Astrocyte of the hippocampus (primary cell): ENCODE data around the gene ADAMTS6.
"Not testable (repeated sequence)": the region's sequence is repeated elsewhere in the genome, so short reads cannot be mapped to it uniquely, and the experiment has no call there.

Experiments
- DNase-seq: peaks from one replicate; pipeline ENCODE4 v3.0.0; 2011; ENCODE audit warnings: low read depth, low spot score

ADAMTS6 gene, protein sequence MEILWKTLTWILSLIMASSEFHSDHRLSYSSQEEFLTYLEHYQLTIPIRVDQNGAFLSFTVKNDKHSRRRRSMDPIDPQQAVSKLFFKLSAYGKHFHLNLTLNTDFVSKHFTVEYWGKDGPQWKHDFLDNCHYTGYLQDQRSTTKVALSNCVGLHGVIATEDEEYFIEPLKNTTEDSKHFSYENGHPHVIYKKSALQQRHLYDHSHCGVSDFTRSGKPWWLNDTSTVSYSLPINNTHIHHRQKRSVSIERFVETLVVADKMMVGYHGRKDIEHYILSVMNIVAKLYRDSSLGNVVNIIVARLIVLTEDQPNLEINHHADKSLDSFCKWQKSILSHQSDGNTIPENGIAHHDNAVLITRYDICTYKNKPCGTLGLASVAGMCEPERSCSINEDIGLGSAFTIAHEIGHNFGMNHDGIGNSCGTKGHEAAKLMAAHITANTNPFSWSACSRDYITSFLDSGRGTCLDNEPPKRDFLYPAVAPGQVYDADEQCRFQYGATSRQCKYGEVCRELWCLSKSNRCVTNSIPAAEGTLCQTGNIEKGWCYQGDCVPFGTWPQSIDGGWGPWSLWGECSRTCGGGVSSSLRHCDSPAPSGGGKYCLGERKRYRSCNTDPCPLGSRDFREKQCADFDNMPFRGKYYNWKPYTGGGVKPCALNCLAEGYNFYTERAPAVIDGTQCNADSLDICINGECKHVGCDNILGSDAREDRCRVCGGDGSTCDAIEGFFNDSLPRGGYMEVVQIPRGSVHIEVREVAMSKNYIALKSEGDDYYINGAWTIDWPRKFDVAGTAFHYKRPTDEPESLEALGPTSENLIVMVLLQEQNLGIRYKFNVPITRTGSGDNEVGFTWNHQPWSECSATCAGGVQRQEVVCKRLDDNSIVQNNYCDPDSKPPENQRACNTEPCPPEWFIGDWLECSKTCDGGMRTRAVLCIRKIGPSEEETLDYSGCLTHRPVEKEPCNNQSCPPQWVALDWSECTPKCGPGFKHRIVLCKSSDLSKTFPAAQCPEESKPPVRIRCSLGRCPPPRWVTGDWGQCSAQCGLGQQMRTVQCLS (N-terminal part only)

DNA sequence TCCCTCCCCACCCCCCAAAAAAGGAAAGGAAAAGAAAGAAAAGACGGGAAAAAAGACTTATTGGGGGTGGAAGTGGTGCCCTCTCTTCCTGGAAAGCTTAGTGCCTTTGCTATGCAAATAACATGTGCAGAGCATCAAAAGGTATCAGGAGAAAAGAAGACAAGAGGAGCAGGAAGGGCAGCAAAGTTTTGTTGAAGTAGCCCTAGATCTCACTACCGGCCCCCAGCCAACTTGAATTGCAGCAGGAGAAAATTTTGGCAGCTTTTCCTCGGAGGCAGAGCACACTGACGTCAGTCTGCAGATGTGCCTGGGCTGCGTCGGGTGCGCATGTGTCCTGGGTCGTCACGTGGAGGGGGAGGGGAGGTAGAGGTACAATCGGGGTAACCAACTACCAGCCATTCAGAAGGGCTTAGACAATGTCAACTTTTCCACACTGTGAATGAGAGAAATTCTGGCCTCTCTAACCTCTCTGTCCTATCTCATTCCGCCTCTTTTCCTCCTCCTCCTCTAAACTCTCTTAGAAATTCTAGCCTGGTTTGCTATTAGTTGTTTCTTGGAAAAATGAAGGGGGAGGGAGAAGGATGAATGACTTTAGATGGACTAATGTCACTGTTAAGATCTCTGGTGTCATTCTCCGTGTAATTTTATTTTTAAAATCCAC, at the start of gene ADAMTS6:
Gene ADAMTS6 (minus strand): TSS at position 286 of the 661 bp plus-strand sequence. CDS start 8,247 bp downstream, outside the sequence.
- peak; percentile 92 for DNase-seq

DNA sequence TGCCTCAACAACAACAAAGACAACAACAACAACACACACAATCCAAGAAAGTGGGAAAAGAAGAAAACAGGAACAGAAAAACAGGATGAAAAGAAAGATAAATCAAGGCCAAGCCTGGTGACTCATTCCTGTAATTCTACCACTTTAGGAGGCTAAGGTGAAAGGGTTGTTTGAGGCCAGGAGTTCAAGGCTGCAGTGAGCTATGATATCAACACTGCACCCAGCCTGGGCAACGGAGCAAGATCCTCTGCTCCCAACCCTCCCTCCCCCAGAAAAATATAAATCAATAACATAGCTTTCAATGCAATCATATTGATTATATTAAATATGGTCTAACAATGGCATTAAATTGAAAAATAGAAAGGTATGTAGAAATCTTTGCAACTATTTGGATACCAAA, 49.2 kb upstream of the ADAMTS6 start:
- DNase-seq: no peak

DNA sequence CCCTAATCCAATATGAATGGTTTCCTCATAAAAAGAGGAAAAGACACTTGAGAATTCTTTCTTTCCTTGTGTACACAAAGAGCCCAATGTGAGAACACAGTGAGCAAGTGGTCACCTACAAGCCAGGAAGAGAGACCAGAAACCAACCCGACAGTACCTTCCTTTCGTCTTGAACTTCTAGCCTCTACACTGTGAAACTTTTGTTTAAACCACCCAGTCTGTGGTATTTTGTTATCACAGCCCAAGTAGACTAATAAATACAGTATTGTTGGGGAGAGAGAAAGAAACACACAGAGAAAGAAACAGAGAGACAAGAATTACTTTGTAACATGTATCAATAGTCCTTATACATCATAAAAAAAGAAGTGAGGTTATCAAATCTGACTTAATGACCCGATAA, 44.0 kb upstream of the ADAMTS6 start:
- DNase-seq: no peak

DNA sequence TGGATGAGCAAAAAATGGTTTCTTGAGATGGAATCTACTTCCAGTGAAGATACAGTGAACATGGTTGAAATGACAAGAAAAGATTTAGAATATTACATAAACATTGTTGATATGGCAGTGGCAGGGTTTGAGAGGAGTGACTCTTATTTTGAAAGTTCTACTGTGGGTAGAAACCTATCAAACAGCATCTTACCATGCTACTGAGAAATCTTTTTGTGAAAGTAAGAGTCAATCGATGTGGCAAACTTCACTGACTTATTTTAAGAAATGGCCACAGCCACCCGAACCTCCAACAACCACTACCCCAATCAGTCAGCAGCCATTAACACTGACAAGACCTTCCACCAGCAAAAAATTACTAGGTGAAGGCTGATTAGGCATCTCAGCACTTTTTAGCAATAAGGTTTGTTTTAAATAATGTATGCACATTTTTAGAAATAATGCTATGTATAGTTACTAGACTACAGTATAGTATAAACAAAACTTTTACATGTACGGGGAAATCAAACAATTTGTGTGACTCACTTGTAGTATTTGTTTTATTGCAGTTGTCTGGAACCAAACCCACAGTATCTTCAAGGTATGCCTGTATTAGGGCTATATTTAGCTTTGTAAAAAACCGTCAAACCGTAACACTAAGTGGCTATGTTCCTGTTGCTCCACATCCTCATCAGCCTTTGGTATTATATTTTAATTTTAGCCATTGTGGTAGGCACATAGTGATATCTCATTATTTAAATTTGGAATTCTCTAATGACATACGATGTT, 30.6 kb upstream of the ADAMTS6 start:
- no peak for DNase-seq

DNA sequence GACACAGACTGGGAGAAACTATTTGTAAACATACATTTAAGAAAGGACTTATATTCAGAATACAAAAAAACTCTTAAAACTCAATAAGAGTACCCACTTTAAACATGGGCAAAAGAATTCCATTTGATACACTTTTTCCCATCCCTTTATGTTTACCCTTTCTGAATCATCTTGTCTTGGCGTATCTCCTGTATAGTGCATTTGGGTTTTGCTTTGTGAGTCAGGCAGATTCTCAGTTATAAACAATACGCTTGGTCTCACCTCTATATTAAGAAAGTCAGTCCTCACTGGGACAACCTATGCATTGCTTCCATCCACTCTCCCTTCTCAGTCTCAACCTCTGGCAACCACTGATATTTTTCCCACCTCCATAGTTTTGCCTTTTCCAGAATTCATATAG, 27.3 kb upstream of the ADAMTS6 start:
- no peak for DNase-seq

DNA sequence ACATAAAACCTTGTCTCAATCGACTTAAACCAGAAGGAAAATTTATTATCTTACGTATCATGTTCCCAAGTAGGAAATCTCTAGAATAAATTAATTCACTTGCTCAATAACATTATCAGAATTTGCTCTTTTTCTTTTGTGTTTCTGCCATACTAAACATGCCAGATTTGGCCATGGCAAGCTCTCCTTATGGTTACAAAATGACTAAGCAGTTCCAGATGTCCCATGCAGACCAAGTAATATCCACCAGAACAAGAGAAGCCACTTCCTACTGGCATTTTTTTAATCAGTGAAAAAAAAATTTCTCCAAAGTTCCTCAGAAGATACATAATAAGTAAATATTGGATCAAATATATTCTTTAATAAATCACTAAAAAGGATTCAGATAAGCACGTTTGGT, 25.2 kb upstream of the ADAMTS6 start:
- DNase-seq: peak; percentile 35

DNA sequence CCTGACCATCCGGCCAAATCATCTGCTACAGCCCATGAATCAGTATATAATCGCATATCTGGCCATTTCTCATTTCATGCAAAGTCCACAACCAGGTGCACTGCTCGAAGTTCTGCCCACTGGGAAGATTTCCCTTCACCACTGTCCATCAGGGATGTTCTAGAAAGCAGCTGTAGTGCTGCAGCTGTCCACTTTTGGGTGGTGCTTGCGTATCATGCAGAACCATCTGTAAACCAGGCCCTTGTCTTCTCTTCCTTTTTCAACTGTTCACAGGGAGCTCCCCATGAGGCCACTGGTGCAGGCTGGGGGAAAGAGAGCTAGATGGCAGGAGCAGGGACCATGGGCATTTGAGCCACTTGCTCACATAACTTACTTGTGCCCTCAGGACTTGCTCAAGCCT, 7.4 kb upstream of the ADAMTS6 start:
- no peak for DNase-seq

DNA sequence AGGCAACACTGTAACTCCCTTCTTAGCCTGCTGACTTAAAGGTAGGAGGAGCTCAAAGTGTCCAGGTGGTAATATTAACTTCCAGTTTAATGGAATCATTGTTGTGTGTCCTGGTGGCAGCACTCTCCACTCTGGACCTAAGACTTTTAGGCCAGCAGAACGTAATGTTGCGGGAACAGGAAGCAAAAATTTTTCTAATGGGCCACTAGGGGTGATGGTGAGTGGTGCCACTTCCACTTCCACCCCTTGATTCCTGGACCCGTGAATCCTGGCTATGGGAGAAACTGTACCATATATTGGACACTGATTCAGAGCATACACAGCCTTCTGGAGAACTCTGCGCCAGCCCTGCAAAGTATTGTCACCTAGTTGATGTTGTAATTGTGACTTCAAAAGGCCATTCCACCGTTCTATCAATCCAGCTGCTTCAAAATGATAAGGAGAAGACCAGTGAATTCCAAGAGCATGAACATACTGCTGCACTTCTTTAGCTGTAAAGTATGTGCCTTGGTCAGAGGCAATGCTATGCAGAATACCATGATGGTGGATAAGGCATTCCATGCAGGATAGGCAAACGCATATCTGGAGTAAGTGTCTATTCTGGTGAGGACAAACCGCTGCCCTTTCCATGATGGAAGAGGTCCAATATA, 6.4 kb upstream of the ADAMTS6 start:
- DNase-seq: not testable (repeated sequence)

DNA sequence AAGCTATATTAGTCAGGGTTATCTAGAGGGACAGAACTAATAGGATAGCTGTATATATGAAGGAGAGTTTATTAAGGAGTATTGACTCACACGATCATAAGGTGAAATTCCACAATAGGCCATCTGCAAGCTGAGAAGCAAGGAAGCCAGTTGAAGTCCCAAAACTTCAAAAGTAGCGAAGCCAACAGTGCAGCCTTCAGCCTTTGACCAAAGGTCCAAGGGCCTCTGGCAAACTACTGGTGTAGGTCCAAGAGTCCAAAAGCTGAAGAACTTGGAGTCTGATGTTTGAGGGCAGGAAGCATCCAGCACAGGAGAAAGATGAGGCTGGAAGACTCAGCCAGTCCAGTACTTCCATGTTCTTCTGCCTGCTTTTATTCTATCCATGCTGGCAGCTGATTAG, 5.1 kb upstream of the ADAMTS6 start:
- not testable (repeated sequence) for DNase-seq

DNA sequence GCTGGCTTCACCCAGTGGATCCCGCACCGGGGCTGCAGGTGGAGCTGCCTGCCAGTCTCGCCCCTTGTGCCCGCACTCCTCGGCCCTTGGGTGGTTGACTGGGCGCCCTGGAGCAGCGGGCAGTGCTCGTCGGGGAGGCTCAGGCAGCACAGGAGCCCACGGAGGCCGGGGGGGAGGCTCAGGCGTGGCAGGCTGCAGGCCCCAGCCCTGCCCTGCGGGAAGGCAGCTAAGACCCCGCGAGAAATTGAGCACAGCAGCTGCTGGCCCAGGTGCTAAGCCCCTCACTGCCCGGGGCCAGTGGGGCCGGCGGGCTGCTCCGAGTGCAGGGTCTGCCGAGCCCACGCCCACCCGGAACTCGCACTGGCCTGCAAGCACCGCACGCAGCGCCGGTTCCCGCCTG, 3.7 kb upstream of the ADAMTS6 start:
- DNase-seq: no peak

DNA sequence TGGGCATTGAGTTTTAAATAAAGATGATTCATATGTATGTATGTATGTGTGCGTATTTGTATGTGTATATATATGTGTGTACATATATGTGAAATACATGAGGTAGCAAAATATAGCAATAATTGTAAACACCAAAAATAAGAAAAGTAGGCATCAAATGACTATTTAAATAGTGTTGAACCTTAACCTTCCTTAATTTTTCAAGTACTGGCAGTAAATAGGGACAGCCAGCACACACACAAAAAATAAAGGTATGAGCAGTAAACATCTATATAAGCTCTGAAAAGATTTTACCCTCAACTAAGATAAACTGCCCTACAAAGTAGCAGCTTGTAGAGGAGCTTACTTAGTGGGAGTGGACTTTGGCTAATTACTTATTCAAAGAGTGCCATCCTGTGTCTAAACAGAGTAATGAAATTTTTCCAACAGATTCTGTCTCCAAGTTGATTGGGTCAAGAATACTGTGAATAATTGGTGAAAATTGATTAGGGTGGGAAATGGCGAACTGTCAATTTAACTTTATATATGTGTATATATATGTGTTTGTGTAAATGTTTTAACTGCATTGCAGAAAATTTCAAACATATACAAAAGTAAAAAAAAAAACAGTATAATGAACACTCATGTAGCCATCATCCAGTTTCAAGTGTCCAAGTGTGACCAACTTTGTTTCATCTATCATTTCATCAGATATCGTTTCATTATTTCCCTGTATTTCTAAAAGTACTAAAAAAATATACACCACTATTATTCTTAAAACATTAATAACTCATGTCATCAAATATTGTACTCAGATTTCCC, 2.0 kb upstream of the ADAMTS6 start:
- peak; percentile 75 for DNase-seq

DNA sequence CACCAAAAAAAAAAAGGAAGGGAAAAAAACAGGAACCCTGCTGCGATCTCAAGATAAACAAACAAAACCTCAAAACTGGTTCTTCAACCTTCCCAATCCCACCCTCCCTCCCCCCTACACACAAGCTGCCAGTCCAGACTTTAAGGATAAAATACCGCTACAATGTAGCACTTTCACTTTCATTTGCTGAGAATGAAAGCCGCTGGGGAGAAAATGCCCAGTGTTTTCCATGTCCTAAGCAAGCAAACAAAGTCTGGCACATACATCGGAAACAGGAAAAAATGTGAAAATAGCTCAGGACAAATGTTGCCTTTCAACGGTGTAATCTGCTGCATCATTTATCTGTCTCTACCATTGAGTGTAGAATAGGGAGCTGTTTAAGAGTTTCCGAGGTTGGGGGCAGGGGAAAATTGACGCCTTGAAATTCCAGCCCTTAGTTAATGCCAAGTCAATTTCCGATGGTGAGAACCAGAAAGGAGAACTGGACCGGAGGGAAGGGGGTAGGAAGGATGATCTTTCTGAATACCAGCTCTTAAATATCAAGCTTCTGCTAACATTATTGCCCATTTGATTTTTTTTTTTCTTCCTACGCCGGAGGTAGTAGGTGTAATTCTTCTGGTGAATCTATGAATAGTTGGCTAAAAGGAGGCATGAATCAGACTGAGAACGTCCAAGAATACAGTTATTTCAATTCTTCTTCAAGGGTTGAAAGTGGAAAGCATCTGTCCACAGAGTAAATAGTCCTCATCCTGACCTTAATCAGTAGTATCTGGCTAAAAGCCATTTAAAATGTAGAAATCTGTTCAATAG, 1.2 kb upstream of the ADAMTS6 start:
- peak; percentile 77 for DNase-seq

DNA sequence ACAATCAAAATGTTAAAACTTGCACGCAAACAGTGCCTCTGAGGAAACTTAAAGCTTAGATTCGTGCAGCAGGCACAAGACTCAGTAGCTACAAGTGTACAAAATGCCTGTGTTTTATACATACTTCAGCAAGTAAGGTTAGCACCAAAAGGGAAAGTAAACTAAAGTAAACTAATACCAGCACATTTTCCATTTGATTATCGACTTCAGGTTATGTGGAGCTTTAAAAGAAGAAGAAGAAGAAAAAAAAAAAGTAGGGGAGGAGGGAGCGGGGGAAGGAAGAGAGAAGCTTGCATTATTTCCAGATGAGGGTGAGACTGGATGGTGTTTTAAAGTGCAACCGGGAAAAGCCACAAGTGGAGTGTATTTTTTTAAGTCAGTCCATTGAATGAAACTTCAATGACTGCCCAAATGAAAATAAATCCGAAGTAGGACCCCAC, 596 bp upstream of the ADAMTS6 start:
- peak; percentile 64 for DNase-seq

DNA sequence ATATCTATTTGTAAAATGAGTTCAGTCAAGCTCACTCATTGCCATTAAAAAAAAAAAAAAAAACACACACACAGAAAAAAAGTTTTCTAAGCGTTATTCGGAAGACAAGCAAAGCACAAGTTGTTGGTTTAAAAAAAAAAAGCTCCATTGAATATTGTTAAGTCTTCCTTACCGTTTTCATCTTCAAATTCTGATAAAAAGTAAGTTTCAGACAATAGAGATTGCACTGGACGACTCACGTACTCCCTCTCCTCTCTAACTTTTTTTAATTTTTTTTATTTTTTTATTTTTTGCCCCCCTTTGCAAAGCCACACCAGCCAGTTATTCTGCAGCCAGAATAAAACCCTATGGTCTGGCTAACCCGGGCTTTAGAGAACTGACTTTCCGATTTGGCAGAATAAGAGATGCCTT, 544 bp downstream of the ADAMTS6 start:
- no peak for DNase-seq

DNA sequence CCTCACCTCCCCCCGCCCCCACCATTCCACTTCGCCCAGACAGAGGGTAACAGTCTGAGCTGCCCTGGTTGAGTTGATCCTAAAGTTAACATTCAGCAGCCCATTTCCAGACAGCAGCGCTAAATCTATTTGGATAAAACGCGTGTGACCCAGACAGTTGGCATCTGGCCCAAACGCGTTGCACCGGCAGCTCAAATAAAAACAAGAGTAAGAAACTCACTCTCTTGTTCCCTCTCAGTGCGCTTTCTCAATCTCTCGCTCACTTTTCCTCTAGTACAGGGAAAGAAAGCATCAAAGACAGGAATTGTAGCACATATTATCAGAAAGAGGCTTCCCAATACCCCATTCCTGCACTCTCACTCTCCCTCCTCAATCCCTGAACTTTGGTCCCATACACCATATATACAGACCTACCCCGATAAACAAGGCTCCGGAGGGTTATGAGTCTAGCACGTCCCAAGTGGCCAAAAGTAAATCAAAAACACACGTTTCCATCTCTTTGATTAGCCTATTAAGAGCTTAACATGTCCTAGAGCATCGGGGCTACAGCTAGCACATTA, 1.3 kb downstream of the ADAMTS6 start:
- peak; percentile 83 for DNase-seq

DNA sequence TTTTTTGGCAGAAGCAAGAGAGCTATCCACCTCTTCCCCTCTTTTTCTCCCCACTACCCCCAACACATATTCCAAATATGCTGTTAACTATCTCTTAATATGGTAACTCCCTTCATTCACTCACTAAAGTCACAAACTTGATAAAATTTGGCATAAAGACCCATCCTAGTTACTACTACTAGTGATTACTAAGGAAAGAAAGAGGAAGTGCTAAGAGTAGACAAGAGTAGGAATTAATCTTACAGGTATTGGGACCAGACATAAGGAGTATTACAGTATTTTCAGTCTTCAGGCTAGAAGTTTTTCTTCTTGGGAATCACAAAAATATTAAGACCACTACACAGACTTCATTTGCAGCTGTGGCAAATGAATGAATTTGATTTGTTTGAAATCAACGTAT, 2.2 kb downstream of the ADAMTS6 start:
- DNase-seq: no peak

DNA sequence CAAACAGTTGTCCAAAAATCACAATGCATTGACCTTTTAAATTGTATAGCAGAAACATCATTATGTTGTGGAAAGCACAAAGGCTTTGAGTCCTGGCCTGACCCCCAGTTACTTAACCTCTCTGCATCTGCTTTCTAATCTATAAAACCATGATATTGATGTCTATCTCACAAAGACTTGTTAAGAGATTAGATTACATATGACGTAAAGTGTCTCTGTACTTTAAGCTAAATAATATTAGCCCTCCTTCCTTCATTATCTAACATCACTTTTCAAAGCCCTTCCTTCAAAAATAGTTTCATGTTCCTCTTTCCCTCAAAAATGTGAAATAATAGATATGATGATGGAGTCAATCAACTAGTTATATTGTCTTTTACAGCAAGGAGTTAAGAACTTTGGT, 3.4 kb downstream of the ADAMTS6 start:
- DNase-seq: no peak

DNA sequence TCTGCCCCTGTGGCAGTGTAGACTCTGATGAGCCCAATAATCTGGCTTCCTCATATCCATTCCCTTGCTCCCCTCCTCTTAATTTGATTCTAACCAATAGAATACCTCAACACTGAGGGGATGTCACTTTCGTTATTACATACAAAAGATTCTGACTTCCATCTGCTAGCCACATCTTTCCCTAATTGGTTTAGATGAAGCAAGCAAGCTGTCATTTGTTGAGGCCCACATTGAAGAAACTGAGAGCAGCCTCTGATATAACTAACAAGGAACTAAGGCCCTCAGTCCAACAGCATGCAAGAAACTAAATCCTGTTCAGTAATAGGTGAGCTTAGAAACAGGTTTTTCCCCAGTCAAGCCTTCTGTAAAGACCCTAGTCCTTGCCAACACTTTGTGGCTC, 5.8 kb downstream of the ADAMTS6 start:
- DNase-seq: no peak
